DOHH2 (cell line): Measurements from ENCODE around the gene TMEM256.

Experiments used
- H3F3A ChIP-seq: fragments of 200-600 bp; sonication (generic), shearing (Covaris generic); 2 replicates; pipeline ENCODE4 v1.6.0; 2016; ENCODE audit warnings: antibody characterized with exemption, mild to moderate bottlenecking; ENCODE audit not compliant: control insufficient read depth, insufficient read depth
- H3K27ac ChIP-seq: fragments of 200-600 bp; sonication (generic); 2 replicates; pipeline ENCODE4 v1.5.1; 2014; ENCODE audit warnings: low read depth, mild to moderate bottlenecking, low read length, moderate library complexity
- H3K27me3 ChIP-seq: fragments of 200-600 bp; sonication (generic); 2 replicates; pipeline ENCODE4 v1.6.1; 2014; ENCODE audit warnings: mild to moderate bottlenecking, low read length, mixed read lengths; ENCODE audit not compliant: control insufficient read depth
- H3K36me3 ChIP-seq: fragments of 200-600 bp; sonication (generic); 2 replicates; pipeline ENCODE4 v1.6.1; 2014; ENCODE audit warnings: mild to moderate bottlenecking, low read length, moderate library complexity, mixed read lengths; ENCODE audit not compliant: control insufficient read depth
- H3K4me1 ChIP-seq: fragments of 200-600 bp; sonication (generic); 2 replicates; pipeline ENCODE4 v1.6.1; 2014; ENCODE audit warnings: mild to moderate bottlenecking, low read length, mixed read lengths; ENCODE audit not compliant: control insufficient read depth
- H3K4me2 ChIP-seq: fragments of 200-600 bp; sonication (generic); 2 replicates; pipeline ENCODE4 v1.6.0; 2014; ENCODE audit warnings: mild to moderate bottlenecking, low read length, moderate library complexity
- H3K4me3 ChIP-seq: fragments of 200-600 bp; sonication (generic); 2 replicates; pipeline ENCODE4 v1.5.1; 2014; ENCODE audit warnings: mild to moderate bottlenecking, low read length, mixed read lengths
- H3K79me2 ChIP-seq: fragments of 200-600 bp; sonication (generic); 2 replicates; pipeline ENCODE4 v1.6.1; 2014; ENCODE audit warnings: mild to moderate bottlenecking, low read length, mixed read lengths; ENCODE audit not compliant: control insufficient read depth
- H3K9me2 ChIP-seq: fragments of 200-600 bp; sonication (generic); replicated peaks from 2 replicates; pipeline ENCODE4 v1.6.1; 2014; ENCODE audit warnings: mild to moderate bottlenecking, low read length, mixed read lengths; ENCODE audit not compliant: control insufficient read depth
- H3K9me3 ChIP-seq: fragments of 200-600 bp; sonication (generic); 2 replicates; pipeline ENCODE4 v1.6.1; 2014; ENCODE audit warnings: antibody characterized with exemption, low read length, mixed read lengths; ENCODE audit not compliant: control insufficient read depth, insufficient read depth
- H4K20me1 ChIP-seq: fragments of 200-600 bp; sonication (generic); 2 replicates; pipeline ENCODE4 v1.6.0; 2014; ENCODE audit warnings: low read depth, mild to moderate bottlenecking, antibody characterized with exemption, low read length, moderate library complexity; ENCODE audit not compliant: control insufficient read depth, insufficient read depth
- EZH2phosphoT487 ChIP-seq: fragments of 200-600 bp; sonication (generic); IDR thresholded peaks from 2 replicates; pipeline ENCODE4 v1.6.1; 2017; ENCODE audit warnings: borderline replicate concordance, mild to moderate bottlenecking, antibody characterized with exemption, low read length, moderate library complexity, mixed read lengths
- TF ChIP-seq, protein P1 (sequence below): fragments of 200-600 bp; sonication (generic); IDR thresholded peaks from one replicate; pipeline ENCODE4 v1.5.1; 2014; ENCODE audit warnings: antibody characterized with exemption, mild to moderate bottlenecking, low read depth, low read length; ENCODE audit not compliant: poor library complexity, severe bottlenecking

The TMEM256 gene

DNA sequence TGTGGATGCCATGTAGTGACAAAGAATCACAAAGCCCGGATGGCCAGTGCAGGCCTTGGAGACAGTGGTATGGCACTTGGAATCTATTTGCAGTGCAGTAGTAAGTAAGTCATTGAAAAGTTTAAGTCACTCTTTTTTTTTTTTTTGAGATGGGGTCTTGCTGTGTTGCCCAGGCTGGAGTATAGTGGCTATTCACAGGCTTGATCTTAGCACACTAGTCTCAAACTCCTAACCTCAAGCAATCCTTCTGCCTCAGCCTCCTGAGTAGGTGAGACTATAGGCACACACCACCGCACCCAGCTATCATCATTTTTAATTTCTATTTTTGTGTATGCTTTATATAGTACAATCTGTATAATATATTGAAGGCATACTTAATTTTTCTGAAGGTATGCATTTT, 5.3 kb downstream of the TMEM256 start:
- peaks cover 4% of the 10 kb centered on the region; the same call in 1 of the 2 replicates for H3K36me3 ChIP-seq
- H3K4me2 ChIP-seq = no peak overlapping the region
- no peaks in the 10 kb centered on the region for H3K9me2 ChIP-seq
- peaks cover 12% of the 10 kb centered on the region for H3K79me2 ChIP-seq
- peaks cover 5% of the 10 kb centered on the region; the same call in 1 of the 2 replicates for H3F3A ChIP-seq
- H4K20me1 ChIP-seq = no peaks in the 10 kb centered on the region
- H3K9me3 ChIP-seq = no peaks in the 10 kb centered on the region
- TF ChIP-seq, protein P1, sequence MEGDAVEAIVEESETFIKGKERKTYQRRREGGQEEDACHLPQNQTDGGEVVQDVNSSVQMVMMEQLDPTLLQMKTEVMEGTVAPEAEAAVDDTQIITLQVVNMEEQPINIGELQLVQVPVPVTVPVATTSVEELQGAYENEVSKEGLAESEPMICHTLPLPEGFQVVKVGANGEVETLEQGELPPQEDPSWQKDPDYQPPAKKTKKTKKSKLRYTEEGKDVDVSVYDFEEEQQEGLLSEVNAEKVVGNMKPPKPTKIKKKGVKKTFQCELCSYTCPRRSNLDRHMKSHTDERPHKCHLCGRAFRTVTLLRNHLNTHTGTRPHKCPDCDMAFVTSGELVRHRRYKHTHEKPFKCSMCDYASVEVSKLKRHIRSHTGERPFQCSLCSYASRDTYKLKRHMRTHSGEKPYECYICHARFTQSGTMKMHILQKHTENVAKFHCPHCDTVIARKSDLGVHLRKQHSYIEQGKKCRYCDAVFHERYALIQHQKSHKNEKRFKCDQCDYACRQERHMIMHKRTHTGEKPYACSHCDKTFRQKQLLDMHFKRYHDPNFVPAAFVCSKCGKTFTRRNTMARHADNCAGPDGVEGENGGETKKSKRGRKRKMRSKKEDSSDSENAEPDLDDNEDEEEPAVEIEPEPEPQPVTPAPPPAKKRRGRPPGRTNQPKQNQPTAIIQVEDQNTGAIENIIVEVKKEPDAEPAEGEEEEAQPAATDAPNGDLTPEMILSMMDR = no peak
- TF ChIP-seq EZH2phosphoT487 = no peak
- H3K27ac ChIP-seq = no peak overlapping the region
- H3K4me3 ChIP-seq = no peak overlapping the region
- H3K27me3 ChIP-seq = no peaks in the 10 kb centered on the region
- peaks cover 16% of the 10 kb centered on the region for H3K4me1 ChIP-seq

DNA sequence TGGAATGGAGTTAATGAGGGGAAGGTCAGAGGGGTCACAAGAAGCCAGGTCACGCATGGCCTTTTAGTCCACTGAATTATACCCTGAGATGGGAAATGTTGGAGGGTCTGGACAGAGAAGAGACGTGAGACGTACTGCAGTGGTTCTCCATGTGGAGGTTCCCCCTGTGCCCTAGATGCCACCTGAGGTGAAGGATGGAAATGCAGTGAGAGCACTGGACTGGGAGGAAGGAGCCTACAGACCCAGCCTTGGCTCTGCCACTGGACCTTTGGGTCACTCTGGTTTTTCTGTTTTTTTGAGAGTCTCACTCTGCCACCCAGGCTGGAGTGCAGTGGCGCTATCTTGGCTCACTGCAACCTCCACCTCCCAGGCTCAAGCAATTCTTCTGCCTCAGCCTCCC, 7.8 kb downstream of the TMEM256 start:
- no peak overlapping the region for H3K4me2 ChIP-seq
- H3F3A ChIP-seq = peaks cover 8% of the 10 kb centered on the region
- TF ChIP-seq EZH2phosphoT487 = no peak
- TF ChIP-seq, protein P1 = no peak
- H3K9me3 ChIP-seq = no peaks in the 10 kb centered on the region
- H3K36me3 ChIP-seq = no peaks in the 10 kb centered on the region; the same call in 1 of the 2 replicates
- H3K79me2 ChIP-seq = peaks cover 6% of the 10 kb centered on the region; the same call in 1 of the 2 replicates
- no peaks in the 10 kb centered on the region for H4K20me1 ChIP-seq
- H3K9me2 ChIP-seq = no peaks in the 10 kb centered on the region
- no peak overlapping the region for H3K27ac ChIP-seq
- no peaks in the 10 kb centered on the region for H3K27me3 ChIP-seq
- H3K4me3 ChIP-seq = no peak overlapping the region
- peaks cover 14% of the 10 kb centered on the region for H3K4me1 ChIP-seq

DNA sequence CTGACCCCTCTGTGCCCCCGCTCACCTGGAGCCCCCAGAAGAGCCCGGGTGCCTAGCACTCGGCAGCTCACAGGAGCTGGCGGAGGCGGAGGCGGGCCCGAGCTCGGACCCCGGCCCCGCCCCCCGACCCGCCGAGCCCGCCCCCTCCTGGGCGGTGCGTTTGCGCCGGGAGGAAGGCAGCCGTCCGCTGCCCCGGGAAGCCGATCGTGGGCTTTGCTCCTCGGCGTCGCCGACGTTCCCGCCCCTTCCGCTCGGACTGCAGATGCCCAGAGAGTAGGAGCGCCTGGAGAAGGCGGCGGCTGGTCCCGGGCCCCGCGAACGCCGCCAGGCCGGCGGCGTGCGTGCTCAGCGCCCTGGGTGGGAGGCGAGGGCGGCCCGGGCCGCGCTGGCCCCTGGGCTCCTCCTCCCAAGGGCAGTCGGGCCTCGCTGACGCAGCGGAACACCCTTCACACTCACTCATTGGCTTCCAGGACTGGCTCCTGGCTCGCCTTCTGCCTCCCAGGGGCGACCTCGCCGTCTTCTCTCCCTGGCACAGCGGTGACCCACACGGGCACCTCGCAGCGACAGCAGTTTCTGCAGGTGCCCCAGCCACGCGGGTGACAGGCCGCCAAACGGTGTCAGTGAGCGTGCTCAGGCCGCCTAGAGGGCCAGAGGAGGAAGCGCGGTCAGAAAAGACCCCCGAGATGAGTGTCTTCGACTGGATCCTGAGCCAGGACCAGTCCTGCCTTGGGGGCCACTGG, 9.3 kb downstream of the TMEM256 start, which contains the start of gene PLSCR3:
TSS of gene PLSCR3 (minus strand) at position 74 of the 740 bp plus-strand sequence. CDS start 415 bp downstream, outside the sequence.
- H3K4me1 ChIP-seq = peaks cover 14% of the 10 kb centered on the region
- no peaks in the 10 kb centered on the region for H3K9me2 ChIP-seq
- H3K27ac ChIP-seq = no peak within 1 kb of the TSS
- H4K20me1 ChIP-seq = no peaks in the 10 kb centered on the region
- H3F3A ChIP-seq = peaks cover 7% of the 10 kb centered on the region
- H3K27me3 ChIP-seq = no peaks in the 10 kb centered on the region
- no peaks in the 10 kb centered on the region for H3K9me3 ChIP-seq
- H3K36me3 ChIP-seq = no peaks in the 10 kb centered on the region
- peaks cover 6% of the 10 kb centered on the region; the same call in 1 of the 2 replicates for H3K79me2 ChIP-seq
- H3K4me3 ChIP-seq = peak within 1 kb of the TSS; percentile 83
- peak within 1 kb of the TSS; percentile 90 for H3K4me2 ChIP-seq
- TF ChIP-seq, protein P1 = peak; percentile 52
- TF ChIP-seq EZH2phosphoT487 = no peak
